Smooth muscle cell (in vitro differentiated cells): ENCODE data around the gene SULT1A4. TPM values are rescaled to one million over a fixed set of nuclear protein-coding genes. Genes with fewer than 3 reads are reported as not detected.
"Not testable (repeated sequence)": the region's sequence is repeated elsewhere in the genome, so short reads cannot be mapped to it uniquely, and the experiment has no call there.

ENCODE experiments used
- DNase-seq: peaks from one replicate; lab custom pipeline; 2025; ENCODE audit not compliant: unreplicated experiment; lab: John Stamatoyannopoulos, UW
- H2AFZ ChIP-seq: fragments of 200-600 bp; sonication (generic); 2 replicates; pipeline ENCODE4 v1.6.0; 2016; ENCODE audit warnings: antibody characterized with exemption, low read depth, mild to moderate bottlenecking
- H3F3A ChIP-seq: fragments of 200-600 bp; sonication (generic); 2 replicates; pipeline ENCODE4 v1.6.0; 2017; ENCODE audit warnings: antibody characterized with exemption, low read depth
- H3K27ac ChIP-seq: fragments of 200-600 bp; sonication (generic); 2 replicates; pipeline ENCODE4 v1.5.1; 2016; ENCODE audit warnings: low read depth, mild to moderate bottlenecking
- H3K27me3 ChIP-seq: fragments of 200-600 bp; sonication (generic); 2 replicates; pipeline ENCODE4 v1.6.1; 2016; ENCODE audit warnings: low read depth, mild to moderate bottlenecking
- H3K36me3 ChIP-seq: fragments of 200-600 bp; sonication (generic); 2 replicates; pipeline ENCODE4 v1.5.1; 2016; ENCODE audit warnings: low read depth
- H3K4me1 ChIP-seq: fragments of 200-600 bp; sonication (generic); 2 replicates; pipeline ENCODE4 v1.5.1; 2016; ENCODE audit warnings: low read depth
- H3K4me2 ChIP-seq: fragments of 200-600 bp; sonication (generic); 2 replicates; pipeline ENCODE4 v1.6.0; 2016; ENCODE audit warnings: mild to moderate bottlenecking
- H3K4me3 ChIP-seq: fragments of 200-600 bp; sonication (generic); 2 replicates; pipeline ENCODE4 v1.5.1; 2016; ENCODE audit warnings: mild to moderate bottlenecking
- H3K79me2 ChIP-seq: fragments of 200-600 bp; sonication (generic); 2 replicates; pipeline ENCODE4 v1.6.0; 2016; ENCODE audit warnings: low read depth, mild to moderate bottlenecking
- H3K9ac ChIP-seq: fragments of 200-600 bp; sonication (generic); 2 replicates; pipeline ENCODE4 v1.6.0; 2016; ENCODE audit warnings: low read depth
- H3K9me3 ChIP-seq: fragments of 200-600 bp; sonication (generic); replicated peaks from 2 replicates; pipeline ENCODE4 v1.5.1; 2016; ENCODE audit warnings: low read depth
- H4K20me1 ChIP-seq: fragments of 200-600 bp; sonication (generic); 2 replicates; pipeline ENCODE4 v1.6.0; 2016; ENCODE audit warnings: low read depth
- WGBS: methylation state at CpG from one replicate; pipeline ENCODE4 v1.1.7; 2016; ENCODE audit warnings: low lambda C conversion rate; 5-methylcytosine and 5-hydroxymethylcytosine counted together
- polyA plus RNA-seq: library from polyadenylated mRNA; unstranded; fragments of >200 nt; fragmentation: Nextera tagmentation; extraction: Ambion mirVana; gene quantifications from 2 replicates; pipeline ENCODE4 v1.2.1, GENCODE V29; 2016
- total RNA-seq: library from RNA; depleted of rRNA; stranded (reverse); fragments of >200 nt; gene quantifications from 2 replicates; pipeline ENCODE4 v1.2.3, GENCODE V29; 2014

The SULT1A4 gene
- 1.5 and 4.1 TPM in 2 replicates for total RNA-seq
- 0.73 and 1.3 TPM in 2 replicates for polyA plus RNA-seq

DNA sequence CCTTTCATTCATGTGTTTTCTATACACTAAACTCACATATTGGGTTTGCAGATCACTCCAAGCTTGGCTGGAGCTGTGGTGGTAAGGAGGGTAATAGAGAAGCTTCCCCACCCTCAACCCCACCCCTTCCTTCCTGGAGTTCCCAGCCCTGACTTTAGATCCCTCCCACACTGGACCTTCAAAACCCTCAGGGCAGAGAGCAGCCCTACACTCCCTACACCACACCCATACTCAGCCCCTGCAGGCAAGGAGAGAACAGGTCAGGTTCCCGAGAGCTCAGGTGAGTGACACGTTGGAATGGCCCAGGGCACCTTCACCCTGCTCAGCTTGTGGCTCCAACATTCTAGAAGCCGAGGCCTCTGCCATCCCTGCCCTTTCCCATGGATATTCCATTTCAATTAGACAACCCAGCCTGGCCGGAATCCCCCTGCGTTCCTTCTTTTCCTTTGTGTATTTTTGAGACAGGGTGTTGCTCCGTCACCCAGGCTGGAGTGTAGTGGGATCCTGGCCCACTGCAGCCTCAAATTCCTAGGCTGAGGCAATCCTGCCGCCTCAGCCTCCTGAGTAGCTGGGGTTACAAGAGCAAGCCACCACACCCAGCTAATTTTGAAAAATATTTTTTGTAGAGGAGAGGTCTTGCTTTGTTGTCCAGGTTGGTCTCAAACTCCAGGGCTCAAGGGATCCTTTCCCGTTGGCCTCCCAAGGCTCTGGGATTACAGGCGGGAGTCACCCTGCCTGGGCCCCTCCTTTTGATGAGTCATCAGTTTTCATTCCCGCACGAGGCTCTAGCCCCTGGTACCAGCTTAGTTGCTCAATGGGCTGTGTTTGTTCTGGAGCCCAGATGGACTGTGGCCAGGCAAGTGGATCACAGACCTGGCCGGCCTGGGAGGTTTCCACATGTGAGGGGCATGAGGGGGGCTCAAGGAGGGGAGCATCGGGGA, at the start of gene SULT1A4:
SULT1A4 (plus strand) TSS at position 208 of the 941 bp plus-strand sequence. CDS start 1,473 bp downstream, outside the sequence.
- H3F3A ChIP-seq, H3K79me2 ChIP-seq, H3K9ac ChIP-seq, H3K9me3 ChIP-seq, H3K27me3 ChIP-seq, H3K36me3 ChIP-seq, H4K20me1 ChIP-seq, H3K27ac ChIP-seq, H3K4me2 ChIP-seq, H3K4me1 ChIP-seq, DNase-seq, H3K4me3 ChIP-seq, H2AFZ ChIP-seq: not testable (repeated sequence)
- WGBS: no CpG with 5 or more reads among the region's 13 CpGs

DNA sequence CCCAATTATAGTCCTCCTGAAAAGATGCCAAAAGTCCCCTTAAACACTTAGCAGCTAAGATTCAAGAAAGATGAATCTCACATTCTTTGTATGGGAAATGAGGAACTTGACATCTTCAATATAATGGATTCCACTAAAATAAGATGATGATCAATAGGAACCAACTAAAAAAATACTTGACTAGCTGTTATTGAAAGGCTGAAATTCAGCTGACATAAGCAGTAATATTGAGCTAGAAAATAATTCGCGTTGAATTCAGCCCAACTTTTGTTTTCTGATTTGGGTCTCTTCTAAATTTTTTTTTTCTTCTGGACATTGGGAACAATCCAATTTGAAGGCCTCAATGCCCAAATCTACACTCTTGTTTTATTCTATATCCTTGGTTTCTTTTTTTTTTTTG, 36.1 kb upstream of the SULT1A4 start:
- not testable (repeated sequence) for H3K4me2 ChIP-seq, H3F3A ChIP-seq, H3K79me2 ChIP-seq, H3K27me3 ChIP-seq, H3K4me1 ChIP-seq, H3K36me3 ChIP-seq, H2AFZ ChIP-seq, H3K27ac ChIP-seq, H3K4me3 ChIP-seq, DNase-seq, H3K9me3 ChIP-seq, H4K20me1 ChIP-seq, H3K9ac ChIP-seq
- 100% methylated on average over 2 of the region's 2 CpGs for WGBS

DNA sequence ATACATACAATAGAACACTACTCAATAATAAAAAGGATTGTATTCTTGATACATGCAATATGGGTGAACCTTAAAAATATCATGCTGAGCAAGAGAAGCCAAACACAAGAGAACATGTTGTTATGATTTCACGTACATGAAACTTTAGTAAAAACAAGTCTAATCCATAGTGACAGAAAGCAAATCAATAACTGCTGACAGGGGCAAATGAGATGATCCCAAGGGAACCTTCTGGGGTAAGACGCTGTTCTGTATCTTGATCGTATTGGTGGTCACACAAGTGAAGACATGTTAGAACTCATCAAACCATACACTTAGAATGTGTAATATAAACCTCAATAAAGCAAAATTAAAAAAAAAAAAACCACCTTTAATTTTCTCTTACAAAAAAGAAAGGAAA, 34.3 kb upstream of the SULT1A4 start:
- H3K9me3 ChIP-seq, H3K79me2 ChIP-seq, H3F3A ChIP-seq, H3K27ac ChIP-seq, H3K36me3 ChIP-seq, H3K27me3 ChIP-seq, H3K4me3 ChIP-seq, DNase-seq, H3K9ac ChIP-seq, H3K4me1 ChIP-seq, H2AFZ ChIP-seq, H3K4me2 ChIP-seq, H4K20me1 ChIP-seq: not testable (repeated sequence)
- 91% methylated on average over 3 of the region's 3 CpGs for WGBS

DNA sequence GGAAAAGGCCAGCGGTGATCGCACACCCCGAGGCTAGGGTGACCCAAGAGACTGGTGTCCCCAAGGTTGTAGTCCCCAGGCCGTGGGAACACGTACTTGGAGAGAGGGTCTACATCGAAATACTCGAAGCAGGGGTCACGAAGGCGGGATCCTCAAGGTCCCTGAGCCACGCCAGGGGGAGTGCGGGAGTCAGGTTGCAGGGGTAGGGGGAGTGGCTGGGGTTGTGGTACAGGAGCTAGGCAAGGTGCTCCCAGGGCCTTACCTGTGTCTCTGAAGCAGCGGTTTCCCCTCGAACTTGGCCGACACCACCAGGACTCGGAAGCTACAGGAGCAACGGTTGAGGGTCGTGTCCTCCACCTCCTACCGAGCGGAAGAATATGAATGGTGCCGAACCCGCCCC, 6.0 kb upstream of the SULT1A4 start:
- DNase-seq: not testable (repeated sequence)

DNA sequence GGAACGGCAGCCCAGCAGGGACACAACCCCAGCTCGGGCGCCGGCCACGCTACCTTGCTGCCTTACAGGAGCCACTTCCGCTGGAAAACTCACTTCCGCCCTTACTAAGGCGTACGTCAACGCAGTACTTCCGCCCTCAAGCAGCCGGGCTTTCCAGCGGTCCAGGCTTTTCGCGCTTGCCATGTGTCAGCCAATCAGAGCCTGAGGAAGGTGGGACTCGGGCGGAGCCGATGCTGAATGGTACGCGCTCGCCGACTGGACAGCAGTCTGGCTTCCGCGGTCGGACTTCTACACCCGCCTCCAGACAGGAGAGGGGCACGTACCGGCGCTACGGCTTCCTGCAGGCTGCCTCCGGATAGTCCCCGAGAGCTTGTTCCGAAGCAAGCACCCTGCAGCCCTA, 5.4 kb upstream of the SULT1A4 start, which contains the start of the genes BOLA2 and SLX1B:
BOLA2 (minus strand) TSS at position 83 of the 400 bp plus-strand sequence. CDS start 98 bp downstream, outside the sequence.
SLX1B (plus strand) TSS at position 265 of the 400 bp plus-strand sequence.
- not testable (repeated sequence) for H3K27ac ChIP-seq, H3K4me2 ChIP-seq, H3F3A ChIP-seq, H4K20me1 ChIP-seq, H2AFZ ChIP-seq, H3K4me1 ChIP-seq, DNase-seq, H3K4me3 ChIP-seq, H3K36me3 ChIP-seq, H3K27me3 ChIP-seq, H3K9me3 ChIP-seq, H3K9ac ChIP-seq, H3K79me2 ChIP-seq
- no CpG with 5 or more reads among the region's 33 CpGs for WGBS

More for the DNA sequence above, 6.0 kb upstream of the SULT1A4 start:
- H3K27ac ChIP-seq, H3K4me3 ChIP-seq, H3K9ac ChIP-seq, H3K79me2 ChIP-seq, H3K27me3 ChIP-seq, H4K20me1 ChIP-seq, H3K4me1 ChIP-seq, H3F3A ChIP-seq, H3K36me3 ChIP-seq, H2AFZ ChIP-seq, H3K9me3 ChIP-seq, H3K4me2 ChIP-seq: not testable (repeated sequence)
- no CpG with 5 or more reads among the region's 21 CpGs for WGBS

DNA sequence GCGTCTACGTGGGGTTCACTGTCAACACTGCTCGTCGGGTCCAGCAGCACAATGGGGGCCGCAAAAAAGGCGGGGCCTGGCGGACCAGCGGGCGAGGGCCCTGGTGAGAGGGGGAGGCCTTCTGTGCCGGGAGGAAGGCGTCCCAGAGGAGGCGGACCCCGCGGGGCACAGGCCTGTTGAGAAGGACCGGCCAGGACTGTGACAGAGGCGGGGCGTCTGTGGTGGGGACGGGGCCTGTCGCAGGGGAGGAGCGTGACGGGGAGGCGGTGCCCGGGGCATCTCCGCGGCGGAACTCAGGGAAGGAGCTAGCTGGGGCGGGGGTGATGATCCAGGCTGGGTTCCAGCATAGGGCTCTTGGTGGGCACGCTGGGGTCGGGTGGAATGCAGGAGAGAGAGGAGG, 4.9 kb upstream of the SULT1A4 start:
- not testable (repeated sequence) for H3K79me2 ChIP-seq, H3K9me3 ChIP-seq, H3K27me3 ChIP-seq, H3K27ac ChIP-seq, H3K4me2 ChIP-seq, H2AFZ ChIP-seq, H4K20me1 ChIP-seq, DNase-seq, H3F3A ChIP-seq, H3K4me1 ChIP-seq, H3K36me3 ChIP-seq, H3K4me3 ChIP-seq, H3K9ac ChIP-seq
- WGBS: no CpG with 5 or more reads among the region's 29 CpGs

DNA sequence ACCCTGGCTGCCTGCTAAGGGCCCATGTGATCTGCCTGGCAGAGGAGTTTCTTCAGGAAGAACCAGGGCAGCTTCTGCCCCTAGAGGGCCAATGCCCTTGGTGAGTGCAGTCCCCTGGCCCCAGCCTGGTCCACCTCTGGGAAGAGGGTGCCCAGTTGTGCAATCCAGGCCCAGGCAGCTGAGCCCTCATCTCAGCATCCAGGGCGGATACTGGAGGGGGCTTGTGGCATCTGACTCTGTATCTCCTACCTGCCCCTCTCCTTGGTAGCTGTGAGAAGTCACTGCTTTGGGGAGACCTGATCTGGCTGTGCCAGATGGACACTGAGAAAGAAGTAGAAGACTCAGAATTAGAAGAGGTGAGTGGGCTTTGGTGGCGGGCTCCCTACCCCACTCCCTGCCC, 2.1 kb upstream of the SULT1A4 start:
- not testable (repeated sequence) for H3K9ac ChIP-seq, H3F3A ChIP-seq, DNase-seq, H4K20me1 ChIP-seq, H3K79me2 ChIP-seq, H3K9me3 ChIP-seq, H3K36me3 ChIP-seq, H3K27ac ChIP-seq, H3K4me2 ChIP-seq, H2AFZ ChIP-seq, H3K4me3 ChIP-seq, H3K27me3 ChIP-seq, H3K4me1 ChIP-seq
- WGBS: 96% methylated on average over 1 of the region's 2 CpGs

DNA sequence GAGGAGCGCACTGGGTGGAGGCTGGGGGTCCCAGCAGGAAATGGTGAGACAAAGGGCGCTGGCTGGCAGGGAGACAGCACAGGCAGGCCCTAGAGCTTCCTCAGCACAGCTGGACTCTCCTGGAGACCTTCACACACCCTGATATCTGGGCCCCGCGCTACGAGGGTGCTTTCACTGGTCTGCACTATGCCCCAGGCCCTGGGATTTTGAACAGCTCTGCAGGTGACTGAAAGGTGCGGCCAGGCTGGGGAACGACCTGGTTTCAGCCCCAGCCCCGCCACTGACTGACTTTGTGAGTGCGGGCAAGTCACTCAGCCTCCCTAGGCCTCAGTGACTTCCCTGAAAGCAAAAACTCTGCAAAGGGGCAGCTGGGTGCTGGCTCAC, 926 bp downstream of the SULT1A4 start:
- H3K4me3 ChIP-seq, H3K4me2 ChIP-seq, H3K36me3 ChIP-seq, H3K9me3 ChIP-seq, H3K9ac ChIP-seq, H3K79me2 ChIP-seq, H3F3A ChIP-seq, H4K20me1 ChIP-seq, H2AFZ ChIP-seq, DNase-seq, H3K4me1 ChIP-seq, H3K27ac ChIP-seq, H3K27me3 ChIP-seq: not testable (repeated sequence)
- no CpG with 5 or more reads among the region's 9 CpGs for WGBS
